Adrenal gland (tissue), 12 donors: ENCODE measurements around the gene SRPK2. TPM values are rescaled to one million over a fixed set of nuclear protein-coding genes. Genes with fewer than 3 reads are reported as not detected.

Experiments used
- DNase-seq, 7 donors: peaks; one replicate each; pipeline ENCODE4 v3.0.0-alpha.2; 2019 to 2020
- H3K27ac ChIP-seq, 5 donors: fragments of 200-600 bp; sonication (generic) in 4 of 5; 1 replicate in 3 of 5; 2 replicates in 2 of 5; pipeline versions ENCODE4 v1.5.1 to v1.8.0; 2016 to 2020; ENCODE audit warnings: mild to moderate bottlenecking in 1 of 5
- H3K27me3 ChIP-seq: fragments of 200-600 bp; 2 replicates; pipeline ENCODE4 v1.8.0; 2021
- H3K36me3 ChIP-seq, 2 donors: fragments of 200-600 bp; replicated peaks in 1 of 2; 1 replicate in 1 of 2; 2 replicates in 1 of 2; pipeline versions ENCODE4 v1.5.1 to v1.8.0; 2018 to 2022
- H3K4me1 ChIP-seq, 2 donors: fragments of 200-600 bp; replicated peaks in 1 of 2; 1 replicate in 1 of 2; 2 replicates in 1 of 2; pipeline versions ENCODE4 v1.5.1 to v1.8.0; 2018 to 2021
- H3K4me3 ChIP-seq, 4 donors: fragments of 200-600 bp; sonication (generic) in 3 of 4; one replicate each; pipeline ENCODE4 v1.5.1; 2016 to 2018
- H3K9me3 ChIP-seq, 3 donors: fragments of 200-600 bp; sonication (generic) in 1 of 3; replicated peaks in 1 of 3; 1 replicate in 2 of 3; 2 replicates in 1 of 3; pipeline versions ENCODE4 v1.5.1 to v1.8.0; 2016 to 2021
- POLR2A ChIP-seq, 2 donors: fragments of 450-650 bp; IDR thresholded peaks; one replicate each; pipeline ENCODE4 v1.6.1; 2017; ENCODE audit warnings: antibody characterized with exemption in 2 of 2, mild to moderate bottlenecking in 2 of 2, moderate library complexity in 1 of 2
- WGBS, 4 donors: extraction: QIAGEN DNeasy Blood & Tissue Kit in 2 of 4; methylation state at CpG; one replicate each; pipeline versions ENCODE4 v1.1.5 to v1.1.7; 2013 to 2017; 5-methylcytosine and 5-hydroxymethylcytosine counted together
- intact Hi-C, 2 donors: fragments of 100-400 bp; cut with DNase I; formaldehyde crosslinking; loops; one replicate each; pipeline versions ENCODE4 v1.14.1 to v1.15.0; 2022 to 2023
- polyA plus RNA-seq, 3 donors: library from polyadenylated mRNA; stranded (reverse); fragments of 200-250 nt in 2 of 3; fragments of 350-450 nt in 1 of 3; fragmentation: Illumina TruSeq in 1 of 3; extraction: RNeasy Lipid Tissue Mini Kit (QIAGEN cat#74804) in 1 of 3; gene quantifications; one replicate each; pipeline ENCODE4 v1.2.3, GENCODE V29; 2013 to 2014
- total RNA-seq, 9 donors: library from RNA; depleted of rRNA in 4 of 9; stranded (reverse); fragments of >200 nt in 4 of 9; fragments of 120-200 nt in 1 of 9; fragmentation: NEBNext Ultra II Directional in 1 of 9; extraction: Animal tissue kit (Norgen Biotek cat#: 25700) in 1 of 9; gene quantifications; one replicate each; pipeline versions ENCODE4 v1.1.0 to v1.2.4, GENCODE V29; 2013 to 2023
- TF ChIP-seq, protein P1 (sequence below), 6 experiments: fragments of 450-650 bp in 4 of 6; fragments of 200-600 bp in 2 of 6; sonication (generic) in 1 of 6; IDR thresholded peaks; 1 replicate in 5 of 6; 2 replicates in 1 of 6; pipeline versions ENCODE4 v1.5.1 to v1.8.0; 2016 to 2021; ENCODE audit warnings: antibody characterized with exemption in 6 of 6, mild to moderate bottlenecking in 2 of 6, moderate library complexity in 1 of 6
- donor health status: healthy with polysubstance abuse.
- donor health status: Bipolar disorder and iron deficiency.
- donor health status: DM: yes; HTN: yes; CAD: no.
- donor health status: DM: no; HTN: no; CAD: no.
- donor health status: DM: no; HTN: no; CAD: no.
- donor health status: DM: yes; HTN: yes; CAD: no.

SRPK2 gene
- total and polyA plus RNA-seq, 12 donors: 7.3 to 64.7 (median 36.6) TPM

DNA sequence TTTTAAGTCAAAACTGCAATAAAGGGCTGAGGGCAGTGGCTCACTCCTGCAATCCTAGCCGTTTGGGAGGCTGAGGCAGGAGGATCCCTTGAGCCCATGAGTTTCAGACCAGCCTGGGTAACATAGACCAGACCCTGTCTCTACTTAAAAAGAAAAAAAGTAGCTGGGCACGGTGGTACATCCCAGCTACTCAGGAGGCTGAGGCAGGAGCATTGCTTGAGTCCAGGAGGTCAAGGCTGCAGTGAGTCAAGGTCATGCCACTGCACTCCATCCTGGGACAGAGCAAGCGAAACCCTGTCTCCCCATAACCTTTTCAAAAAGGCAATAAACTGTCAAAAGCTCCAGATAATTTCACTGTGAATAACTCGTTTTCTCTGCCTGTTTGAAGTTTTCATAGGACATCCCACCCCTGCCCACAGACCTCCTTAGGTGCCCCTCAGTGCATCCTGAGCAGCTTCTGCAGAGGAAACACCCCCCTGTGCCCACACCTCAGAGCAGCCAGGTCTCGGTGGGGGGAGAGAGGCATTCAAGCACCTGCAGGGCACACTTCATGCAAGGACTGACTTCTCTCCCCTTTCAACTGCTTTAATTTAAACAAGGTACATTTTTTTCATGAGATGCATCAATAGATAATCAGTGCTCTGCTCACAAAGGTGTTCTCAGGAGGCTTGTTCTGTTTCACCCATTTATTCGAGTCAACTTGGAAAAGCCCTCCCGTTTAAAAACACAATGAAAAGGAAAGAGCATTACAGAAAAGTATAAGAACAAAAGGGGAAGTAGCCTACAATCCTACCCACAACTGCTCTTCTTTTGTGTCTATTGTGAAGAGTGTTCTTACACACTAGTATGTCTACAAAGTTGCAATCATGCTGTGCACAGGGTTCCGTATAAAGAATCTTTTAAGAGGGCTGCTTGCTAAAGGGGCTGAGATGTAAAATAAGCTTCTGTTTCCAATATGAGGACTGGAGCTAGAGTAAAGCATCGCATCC lies 269.8 kb downstream of the SRPK2 start:
- intact Hi-C loops: no loop called here
- Histone ChIP-seq H3K36me3 (peaks cover 0 to 19% of the 10 kb centered on the region in 2 donors), H3K27me3 (no peaks in the 10 kb centered on the region), H3K4me1 (peaks cover 0 to 9% of the 10 kb centered on the region in 2 donors), H3K4me3 (no peak overlapping the region), H3K27ac (no peak overlapping the region), H3K9me3 (no peaks in the 10 kb centered on the region)
- TF ChIP-seq, protein P1, sequence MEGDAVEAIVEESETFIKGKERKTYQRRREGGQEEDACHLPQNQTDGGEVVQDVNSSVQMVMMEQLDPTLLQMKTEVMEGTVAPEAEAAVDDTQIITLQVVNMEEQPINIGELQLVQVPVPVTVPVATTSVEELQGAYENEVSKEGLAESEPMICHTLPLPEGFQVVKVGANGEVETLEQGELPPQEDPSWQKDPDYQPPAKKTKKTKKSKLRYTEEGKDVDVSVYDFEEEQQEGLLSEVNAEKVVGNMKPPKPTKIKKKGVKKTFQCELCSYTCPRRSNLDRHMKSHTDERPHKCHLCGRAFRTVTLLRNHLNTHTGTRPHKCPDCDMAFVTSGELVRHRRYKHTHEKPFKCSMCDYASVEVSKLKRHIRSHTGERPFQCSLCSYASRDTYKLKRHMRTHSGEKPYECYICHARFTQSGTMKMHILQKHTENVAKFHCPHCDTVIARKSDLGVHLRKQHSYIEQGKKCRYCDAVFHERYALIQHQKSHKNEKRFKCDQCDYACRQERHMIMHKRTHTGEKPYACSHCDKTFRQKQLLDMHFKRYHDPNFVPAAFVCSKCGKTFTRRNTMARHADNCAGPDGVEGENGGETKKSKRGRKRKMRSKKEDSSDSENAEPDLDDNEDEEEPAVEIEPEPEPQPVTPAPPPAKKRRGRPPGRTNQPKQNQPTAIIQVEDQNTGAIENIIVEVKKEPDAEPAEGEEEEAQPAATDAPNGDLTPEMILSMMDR (IDR thresholded peaks at IDR 0.05): no peak
- no peak for TF ChIP-seq POLR2A (IDR thresholded peaks at IDR 0.05)
- 68 to 82% (median 71%) methylated on average over 8 to 9 of the region's 9 CpGs for WGBS, 4 donors
- DNase-seq: no peak

DNA sequence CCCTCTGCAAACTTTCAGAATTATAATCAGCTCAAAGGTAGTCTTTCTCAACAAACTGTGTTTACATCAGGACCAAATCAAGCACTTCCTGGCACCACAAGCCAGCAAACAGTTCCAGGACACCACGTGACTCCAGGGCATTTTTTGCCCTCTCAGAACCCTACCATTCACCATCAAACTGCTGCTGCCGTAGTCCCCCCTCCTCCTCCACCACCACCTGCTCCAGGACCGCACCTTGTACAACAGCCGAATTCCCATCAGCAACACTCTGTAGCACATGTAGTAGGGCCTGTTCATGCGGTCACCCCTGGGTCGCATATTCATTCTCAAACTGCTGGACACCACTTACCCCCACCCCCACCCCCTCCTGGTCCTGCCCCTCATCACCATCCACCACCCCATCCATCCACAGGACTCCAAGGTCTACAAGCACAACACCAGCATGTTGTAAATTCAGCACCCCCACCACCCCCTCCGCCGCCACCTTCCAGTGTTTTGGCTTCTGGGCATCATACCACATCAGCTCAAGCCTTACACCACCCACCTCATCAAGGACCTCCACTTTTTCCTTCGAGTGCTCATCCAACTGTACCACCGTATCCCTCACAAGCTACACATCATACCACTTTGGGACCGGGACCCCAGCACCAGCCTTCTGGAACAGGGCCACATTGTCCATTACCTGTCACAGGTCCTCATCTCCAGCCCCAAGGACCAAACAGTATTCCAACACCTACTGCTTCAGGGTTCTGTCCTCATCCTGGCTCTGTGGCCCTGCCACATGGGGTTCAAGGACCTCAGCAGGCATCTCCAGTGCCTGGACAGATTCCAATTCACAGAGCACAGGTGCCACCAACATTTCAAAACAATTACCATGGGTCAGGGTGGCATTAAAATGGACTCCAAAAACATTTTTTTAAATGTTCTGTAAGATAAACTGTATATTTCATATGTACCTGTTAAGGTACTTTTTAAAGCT lies 276.0 kb downstream of the SRPK2 start:
- DNase-seq: no peak
- WGBS, 4 donors: 90 to 94% (median 91%) methylated on average over 11 of the region's 11 CpGs
- intact Hi-C loops: no loop called here
- TF ChIP-seq, protein P1 (IDR thresholded peaks at IDR 0.05): no peak
- no peak for TF ChIP-seq POLR2A (IDR thresholded peaks at IDR 0.05)
- Histone ChIP-seq H3K36me3 (peaks cover 0 to 77% of the 10 kb centered on the region in 2 donors), H3K9me3 (no peaks in the 10 kb centered on the region), H3K27me3 (no peaks in the 10 kb centered on the region), H3K4me1 (peaks cover 0 to 7% of the 10 kb centered on the region in 2 donors), H3K4me3 (no peak overlapping the region), H3K27ac (peak overlapping the region in 1 of 5 donors; percentile 38)

DNA sequence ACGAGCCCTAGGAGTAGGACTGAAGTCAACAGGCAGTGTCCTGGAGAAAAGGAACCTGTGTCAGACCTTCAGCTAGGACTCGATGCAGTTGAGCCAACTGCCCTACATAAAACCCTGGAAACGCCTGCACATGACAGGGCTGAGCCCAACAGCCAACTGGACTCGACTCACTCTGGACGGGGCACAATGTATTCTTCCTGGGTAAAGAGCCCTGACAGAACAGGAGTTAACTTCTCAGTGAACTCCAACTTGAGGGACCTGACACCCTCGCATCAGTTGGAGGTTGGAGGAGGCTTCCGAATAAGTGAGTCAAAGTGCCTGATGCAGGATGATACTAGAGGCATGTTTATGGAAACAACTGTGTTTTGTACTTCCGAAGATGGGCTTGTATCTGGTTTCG lies 281.3 kb downstream of the SRPK2 start:
- Histone ChIP-seq H3K36me3 (peaks cover 0 to 85% of the 10 kb centered on the region in 2 donors), H3K9me3 (no peaks in the 10 kb centered on the region), H3K27me3 (no peaks in the 10 kb centered on the region), H3K4me1 (peaks cover 0 to 12% of the 10 kb centered on the region in 2 donors), H3K4me3 (no peak overlapping the region), H3K27ac (no peak overlapping the region)
- 86 to 91% (median 89%) methylated on average over 7 to 9 of the region's 9 CpGs for WGBS, 4 donors
- intact Hi-C loops: no loop called here
- TF ChIP-seq, protein P1 (IDR thresholded peaks at IDR 0.05): no peak
- no peak for TF ChIP-seq POLR2A (IDR thresholded peaks at IDR 0.05)
- DNase-seq: no peak

DNA sequence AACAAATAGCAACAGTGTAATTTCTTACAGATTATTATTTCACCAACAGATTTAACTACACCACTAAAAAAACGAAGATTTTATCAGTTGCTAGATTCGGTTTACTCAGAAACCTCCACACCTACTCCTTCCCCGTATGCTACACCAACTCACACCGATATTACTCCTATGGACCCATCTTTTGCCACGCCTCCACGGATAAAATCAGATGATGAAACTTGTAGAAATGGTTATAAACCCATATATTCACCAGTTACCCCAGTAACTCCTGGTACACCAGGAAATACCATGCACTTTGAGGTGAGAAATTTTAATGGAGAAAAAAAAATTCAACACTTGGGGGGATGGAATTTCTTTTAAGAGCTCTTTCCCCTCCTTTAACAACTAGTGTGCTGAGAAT lies 282.2 kb downstream of the SRPK2 start:
- no peak overlapping the region for H3K27ac ChIP-seq

More for the DNA sequence above, 282.2 kb downstream of the SRPK2 start:
- H3K9me3 ChIP-seq: no peaks in the 10 kb centered on the region
- no peak overlapping the region for H3K4me3 ChIP-seq
- H3K4me1 ChIP-seq: peaks cover 0 to 18% of the 10 kb centered on the region in 2 donors
- WGBS, 4 donors: 90 to 91% (median 91%) methylated on average over 6 of the region's 6 CpGs
- intact Hi-C loops: no loop called here
- no peak for DNase-seq
- no peaks in the 10 kb centered on the region for H3K27me3 ChIP-seq
- TF ChIP-seq, protein P1 (IDR thresholded peaks at IDR 0.05): no peak
- TF ChIP-seq POLR2A (IDR thresholded peaks at IDR 0.05): no peak
- H3K36me3 ChIP-seq: peaks cover 0 to 81% of the 10 kb centered on the region in 2 donors
